Heart left ventricle (tissue), 16 donors: ENCODE measurements around the gene MAP7D1. TPM values are rescaled to one million over a fixed set of nuclear protein-coding genes. Genes with fewer than 3 reads are reported as not detected.

Experiments used
- ATAC-seq, 4 donors: fragments of 200-7000 bp; cut with Tn5 transposase; one replicate each; pipeline ENCODE4 v1.9.1; 2020 to 2022; ENCODE audit warnings: moderate library complexity in 4 of 4, mild to moderate bottlenecking in 3 of 4, moderate number of reproducible peaks in 1 of 4
- DNase-seq, 5 donors: peaks; one replicate each; pipeline ENCODE4 v3.0.0-alpha.2; 2020
- H3K27ac ChIP-seq, 12 donors: fragments of 200-600 bp; sonication (generic) in 4 of 12; one replicate each; pipeline versions ENCODE4 v1.5.0 to v1.8.0; 2016 to 2022; ENCODE audit warnings: mild to moderate bottlenecking in 2 of 12
- H3K27me3 ChIP-seq, 9 donors: fragments of 200-600 bp; sonication (generic) in 2 of 9; one replicate each; pipeline versions ENCODE4 v1.5.1 to v1.8.0; 2016 to 2022; ENCODE audit warnings: mild to moderate bottlenecking in 3 of 9
- H3K36me3 ChIP-seq, 9 donors: fragments of 200-600 bp; sonication (generic) in 2 of 9; one replicate each; pipeline versions ENCODE4 v1.5.0 to v1.8.0; 2018 to 2022; ENCODE audit warnings: mild to moderate bottlenecking in 2 of 9
- H3K4me1 ChIP-seq, 12 donors: fragments of 200-600 bp; sonication (generic) in 4 of 12; one replicate each; pipeline versions ENCODE4 v1.5.0 to v1.8.0; 2016 to 2022; ENCODE audit warnings: mild to moderate bottlenecking in 3 of 12
- H3K4me3 ChIP-seq, 12 donors: fragments of 200-600 bp; sonication (generic) in 4 of 12; one replicate each; pipeline versions ENCODE4 v1.5.0 to v1.8.0; 2017 to 2022; ENCODE audit warnings: mild to moderate bottlenecking in 9 of 12, moderate library complexity in 4 of 12
- H3K9me3 ChIP-seq, 12 donors: fragments of 200-600 bp; sonication (generic) in 4 of 12; one replicate each; pipeline versions ENCODE4 v1.5.0 to v1.8.0; 2016 to 2022; ENCODE audit warnings: mild to moderate bottlenecking in 1 of 12
- POLR2A ChIP-seq, 2 donors: fragments of 450-650 bp; IDR thresholded peaks; one replicate each; pipeline ENCODE4 v1.6.1; 2017; ENCODE audit warnings: antibody characterized with exemption in 2 of 2, mild to moderate bottlenecking in 2 of 2, moderate library complexity in 2 of 2
- WGBS, 4 donors: extraction: QIAGEN DNeasy Blood & Tissue Kit in 2 of 4; methylation state at CpG; one replicate each; pipeline versions ENCODE4 v1.1.5 to v1.1.7; 2013 to 2018; 5-methylcytosine and 5-hydroxymethylcytosine counted together
- intact Hi-C, 10 donors: fragments of 100-400 bp; cut with DNase I; formaldehyde crosslinking; loops; one replicate each; pipeline versions ENCODE4 v1.11.1 to v1.14.2; 2022
- polyA plus RNA-seq, 2 donors: library from polyadenylated mRNA; stranded (reverse); fragments of 200-250 nt; gene quantifications; one replicate each; pipeline ENCODE4 v1.2.3, GENCODE V29; 2013
- total RNA-seq, 9 donors: library from RNA; depleted of rRNA in 2 of 9; stranded (reverse); fragments of >200 nt in 2 of 9; fragmentation: NEBNext Ultra II Directional in 3 of 9; extraction: Animal tissue kit (Norgen Biotek cat#: 25700) in 3 of 9; gene quantifications; one replicate each; pipeline versions ENCODE4 v1.1.0 to v1.2.4, GENCODE V29; 2016 to 2023
- TF ChIP-seq, protein P1 (sequence below), 12 donors: fragments of 200-600 bp; sonication (generic) in 4 of 12; IDR thresholded peaks; one replicate each; pipeline versions ENCODE4 v1.5.0 to v1.8.0; 2018 to 2022; ENCODE audit warnings: antibody characterized with exemption in 12 of 12, mild to moderate bottlenecking in 5 of 12
- donor health status: ischemic (EF 13 %, LVEDD 7.1; RV severe dilation, severe dysfunction).
- donor health status: healthy with polysubstance abuse.
- donor health status: DM: no; HTN: yes; CAD: no.
- donor health status: DM: no; HTN: no; CAD: no.
- donor health status: ischemic (EF 25% LVEDD 6.9; RV normal size, moderate dysfunction).
- donor health status: ischemic (EF 25% LVEDD 5.7; RV mildly dilated, moderate dysfunction).
- donor health status: healthy.
- donor health status: DM: yes; HTN: yes; CAD: no.
- donor health status: ischemic (EF 35%, LVEDD 5.7; RV mildly dilated, moderate dysfunction).
- donor health status: nonischemic (EF 11% LVEDD 7.7; RV severe dilation, severe dysfunction).
- donor health status: DM: yes; HTN: yes; CAD: no.
- donor health status: PGD.
- donor health status: ischemic (EF 29% LVEDD 5.4; RV normal size, mild dysfunction).
- donor health status: nonischemic (EF 23%, LVEDD 6.1; RV moderate dilation, normal function).

The MAP7D1 gene
- total and polyA plus RNA-seq, 11 donors: 236 to 706 (median 328) TPM

DNA sequence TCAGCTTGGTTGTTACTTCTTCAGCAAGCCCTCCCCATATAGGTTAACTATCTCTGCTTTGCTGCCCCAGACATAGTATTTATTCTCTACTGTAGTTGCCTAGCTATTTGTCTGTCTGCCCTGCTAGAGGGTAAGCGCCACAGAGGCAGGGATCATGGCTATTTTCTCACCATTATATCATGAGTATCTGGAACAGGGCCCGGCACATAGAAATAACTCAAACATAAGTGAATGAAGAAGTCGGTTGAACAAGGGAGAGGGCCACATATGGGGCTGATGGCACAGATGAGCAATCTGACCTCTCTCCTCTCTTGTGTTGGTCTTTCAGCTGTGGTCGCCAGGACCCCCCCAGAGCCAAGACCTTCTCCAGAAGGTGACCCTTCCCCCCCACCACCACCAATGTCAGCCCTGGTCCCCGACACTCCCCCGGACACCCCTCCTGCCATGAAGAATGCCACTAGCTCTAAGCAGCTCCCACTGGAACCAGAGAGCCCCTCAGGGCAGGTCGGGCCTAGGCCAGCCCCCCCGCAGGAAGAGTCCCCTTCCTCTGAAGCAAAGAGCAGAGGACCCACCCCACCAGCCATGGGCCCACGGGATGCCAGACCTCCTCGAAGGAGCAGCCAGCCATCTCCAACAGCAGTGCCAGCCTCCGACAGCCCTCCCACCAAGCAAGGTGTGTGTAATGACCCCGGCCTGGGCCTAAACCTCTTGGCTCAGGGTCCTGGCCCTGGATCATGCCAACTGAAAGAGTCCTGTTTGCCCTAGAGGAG is 14.9 kb downstream of the MAP7D1 start:
- ATAC-seq (peak; percentile 18 to 66 (median 32)), DNase-seq (peak in 1 of 5 donors; percentile 52)
- Histone ChIP-seq H3K27me3 (no peaks in the 10 kb centered on the region), H3K4me3 (no peak overlapping the region), H3K9me3 (no peaks in the 10 kb centered on the region), H3K27ac (peak overlapping the region; percentile 53 to 100 (median 88)), H3K4me1 (peaks cover 11 to 100% (median 84%) of the 10 kb centered on the region in 12 donors), H3K36me3 (peaks cover 0 to 87% (median 62%) of the 10 kb centered on the region in 9 donors)
- 48 to 62% (median 56%) methylated on average over 10 to 12 of the region's 12 CpGs for WGBS, 4 donors
- TF ChIP-seq, protein P1, sequence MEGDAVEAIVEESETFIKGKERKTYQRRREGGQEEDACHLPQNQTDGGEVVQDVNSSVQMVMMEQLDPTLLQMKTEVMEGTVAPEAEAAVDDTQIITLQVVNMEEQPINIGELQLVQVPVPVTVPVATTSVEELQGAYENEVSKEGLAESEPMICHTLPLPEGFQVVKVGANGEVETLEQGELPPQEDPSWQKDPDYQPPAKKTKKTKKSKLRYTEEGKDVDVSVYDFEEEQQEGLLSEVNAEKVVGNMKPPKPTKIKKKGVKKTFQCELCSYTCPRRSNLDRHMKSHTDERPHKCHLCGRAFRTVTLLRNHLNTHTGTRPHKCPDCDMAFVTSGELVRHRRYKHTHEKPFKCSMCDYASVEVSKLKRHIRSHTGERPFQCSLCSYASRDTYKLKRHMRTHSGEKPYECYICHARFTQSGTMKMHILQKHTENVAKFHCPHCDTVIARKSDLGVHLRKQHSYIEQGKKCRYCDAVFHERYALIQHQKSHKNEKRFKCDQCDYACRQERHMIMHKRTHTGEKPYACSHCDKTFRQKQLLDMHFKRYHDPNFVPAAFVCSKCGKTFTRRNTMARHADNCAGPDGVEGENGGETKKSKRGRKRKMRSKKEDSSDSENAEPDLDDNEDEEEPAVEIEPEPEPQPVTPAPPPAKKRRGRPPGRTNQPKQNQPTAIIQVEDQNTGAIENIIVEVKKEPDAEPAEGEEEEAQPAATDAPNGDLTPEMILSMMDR (IDR thresholded peaks at IDR 0.05): no peak
- TF ChIP-seq POLR2A (IDR thresholded peaks at IDR 0.05): no peak
- intact Hi-C loops: no loop called here

DNA sequence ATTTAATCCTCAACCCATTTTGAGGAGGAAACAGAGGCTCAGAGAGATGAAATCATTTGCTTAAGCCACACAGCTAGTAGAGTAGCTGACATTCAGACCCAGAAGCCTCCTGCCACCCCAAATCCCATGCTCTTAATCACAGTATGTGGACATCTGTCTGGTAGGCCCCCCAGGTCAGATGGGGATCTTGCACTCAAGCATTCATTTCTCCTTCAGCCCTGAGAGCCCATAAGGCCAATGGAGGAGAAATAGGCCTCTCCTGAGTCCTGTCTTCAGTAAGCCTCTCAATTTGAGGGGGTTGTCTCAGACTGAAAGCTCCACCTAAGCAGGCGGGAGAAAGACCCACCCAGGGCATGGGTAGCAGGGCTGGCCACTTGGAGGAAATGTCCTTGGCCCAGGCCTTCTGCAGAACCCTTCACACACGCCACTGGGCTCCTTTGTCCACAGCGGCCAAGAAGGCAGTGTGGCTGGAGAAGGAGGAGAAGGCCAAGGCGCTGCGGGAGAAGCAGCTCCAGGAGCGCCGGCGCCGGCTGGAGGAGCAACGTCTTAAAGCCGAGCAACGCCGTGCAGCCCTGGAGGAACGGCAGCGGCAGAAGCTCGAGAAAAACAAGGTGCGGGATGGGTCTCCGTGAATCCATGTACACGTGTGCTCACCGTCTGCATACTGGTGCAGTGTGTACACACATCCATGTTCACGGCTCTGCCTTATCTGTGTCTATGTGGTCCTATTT is 16.2 kb downstream of the MAP7D1 start:
- Histone ChIP-seq H3K4me1 (peaks cover 4 to 100% (median 77%) of the 10 kb centered on the region in 12 donors), H3K27ac (peak overlapping the region in 11 of 12 donors; percentile 39 to 100 (median 89)), H3K9me3 (no peaks in the 10 kb centered on the region), H3K27me3 (no peaks in the 10 kb centered on the region), H3K36me3 (peaks cover 0 to 92% (median 75%) of the 10 kb centered on the region in 9 donors), H3K4me3 (no peak overlapping the region)
- ATAC-seq (no peak), DNase-seq (no peak)
- intact Hi-C loops: no loop called here
- 89 to 93% (median 91%) methylated on average over 21 of the region's 21 CpGs for WGBS, 4 donors
- TF ChIP-seq POLR2A (IDR thresholded peaks at IDR 0.05): no peak

DNA sequence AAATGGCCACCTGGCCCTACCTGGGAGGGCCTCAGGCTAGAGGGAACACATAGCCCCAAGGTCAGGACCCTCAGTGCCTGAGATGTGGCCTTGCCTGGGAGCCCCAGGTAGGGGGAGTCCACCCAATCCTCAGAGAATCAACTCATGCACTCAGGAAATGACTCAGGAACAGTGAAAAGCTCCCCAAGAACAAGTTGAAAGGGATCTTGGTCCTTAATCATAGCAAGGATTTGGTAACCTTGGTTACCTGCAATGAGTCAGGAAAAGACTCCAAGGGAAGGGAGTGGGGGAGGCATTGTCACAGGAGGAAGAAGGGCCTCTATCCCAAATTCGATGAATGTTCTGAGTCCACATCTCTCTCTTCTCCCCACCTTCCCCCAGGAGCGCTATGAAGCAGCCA is 17.0 kb downstream of the MAP7D1 start:
- TF ChIP-seq, protein P1 (IDR thresholded peaks at IDR 0.05): no peak
- no peak for TF ChIP-seq POLR2A (IDR thresholded peaks at IDR 0.05)
- Histone ChIP-seq H3K27ac (peak overlapping the region in 11 of 12 donors; percentile 4 to 100 (median 89)), H3K27me3 (no peaks in the 10 kb centered on the region), H3K4me3 (no peak overlapping the region), H3K9me3 (no peaks in the 10 kb centered on the region), H3K4me1 (peaks cover 3 to 100% (median 72%) of the 10 kb centered on the region in 12 donors), H3K36me3 (peaks cover 0 to 92% (median 76%) of the 10 kb centered on the region in 9 donors)
- WGBS, 4 donors: 72 to 89% (median 83%) methylated on average over 2 of the region's 2 CpGs
- ATAC-seq (no peak), DNase-seq (no peak)
- intact Hi-C loops: no loop called here

DNA sequence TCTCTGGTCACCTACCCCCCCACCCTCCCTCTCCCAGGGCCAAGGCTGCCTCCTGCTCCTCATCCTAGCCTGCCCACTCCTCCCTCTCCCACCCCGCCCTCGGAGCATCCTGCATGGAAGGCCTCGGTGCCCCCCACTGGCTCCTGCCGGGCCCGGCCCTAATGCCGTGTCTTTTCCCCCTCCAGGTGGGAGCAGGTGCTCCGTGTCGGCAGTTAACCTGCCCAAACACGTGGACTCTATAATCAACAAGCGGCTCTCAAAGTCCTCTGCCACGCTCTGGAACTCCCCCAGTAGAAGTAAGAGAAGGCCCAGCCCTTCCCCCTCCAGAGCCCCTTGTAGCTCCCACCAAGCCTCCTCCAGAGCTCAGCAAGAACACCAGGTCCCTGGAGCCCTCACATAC is 18.8 kb downstream of the MAP7D1 start:
- H3K4me3 ChIP-seq: peak overlapping the region in 1 of 12 donors; percentile 13
- peak overlapping the region; percentile 63 to 100 (median 90) for H3K27ac ChIP-seq
- peaks cover 3 to 92% (median 58%) of the 10 kb centered on the region in 12 donors for H3K4me1 ChIP-seq
- intact Hi-C loops: loop anchor here in 1 of 10 donors (2.0 kb wide), 1 partner anchor 14 kb away; no protein-coding TSS in a partner anchor
- H3K9me3 ChIP-seq: no peaks in the 10 kb centered on the region
- no peaks in the 10 kb centered on the region for H3K27me3 ChIP-seq
- DNase-seq (no peak), ATAC-seq (no peak)
- peaks cover 0 to 100% (median 89%) of the 10 kb centered on the region in 9 donors for H3K36me3 ChIP-seq
- WGBS, 4 donors: 52 to 63% (median 57%) methylated on average over 11 of the region's 11 CpGs
- TF ChIP-seq, protein P1 (IDR thresholded peaks at IDR 0.05): no peak
- TF ChIP-seq POLR2A (IDR thresholded peaks at IDR 0.05): no peak
